Stimulated activated CD4-positive, alpha-beta T cell treated with anti-CD3 and anti-CD28 coated beads, TNF-alpha, amount 100 ng/mL, for 48 hours (primary cell): ENCODE results near the gene CRYL1.

Source experiments
- DNase-seq, 3 donors: peaks; one replicate each; pipeline ENCODE4 v3.0.0-alpha.2; 2020; ENCODE audit warnings: low read depth in 3 of 3

CRYL1 gene

GRCh38 chr13:20399961-20400360, 125.7 kb downstream of the CRYL1 start:
- no peak for DNase-seq

- DNase-seq: no peak
Observed at GRCh38 chr13:20399515-20399914, 126.1 kb downstream of the CRYL1 start.

- no peak for DNase-seq
Observed at GRCh38 chr13:20398459-20398858, 127.2 kb downstream of the CRYL1 start.

GRCh38 chr13:20397896-20398295, 127.8 kb downstream of the CRYL1 start:
- no peak for DNase-seq

- no peak for DNase-seq
Observed at GRCh38 chr13:20395061-20395916, 130.4 kb downstream of the CRYL1 start.

- DNase-seq: no peak
Observed at GRCh38 chr13:20394506-20394905, 131.2 kb downstream of the CRYL1 start.

GRCh38 chr13:20394169-20394501, 131.5 kb downstream of the CRYL1 start:
- DNase-seq: no peak

GRCh38 chr13:20393273-20394168, 132.1 kb downstream of the CRYL1 start:
- no peak for DNase-seq

- DNase-seq: no peak
Observed at GRCh38 chr13:20392530-20392929, 133.1 kb downstream of the CRYL1 start.

GRCh38 chr13:20391597-20392452, 133.8 kb downstream of the CRYL1 start:
- DNase-seq: no peak

- DNase-seq: no peak
Observed at GRCh38 chr13:20390526-20391175, 135.0 kb downstream of the CRYL1 start.

GRCh38 chr13:20389696-20390525, 135.7 kb downstream of the CRYL1 start:
- no peak for DNase-seq

GRCh38 chr13:20388184-20388583, 137.5 kb downstream of the CRYL1 start:
- DNase-seq: no peak

- DNase-seq: no peak
Observed at GRCh38 chr13:20387441-20387971, 138.2 kb downstream of the CRYL1 start.

GRCh38 chr13:20387006-20387405, 138.7 kb downstream of the CRYL1 start:
- no peak for DNase-seq

- DNase-seq: no peak
Observed at GRCh38 chr13:20383058-20383457, 142.6 kb downstream of the CRYL1 start.

- DNase-seq: no peak
Observed at GRCh38 chr13:20381401-20381800, 144.3 kb downstream of the CRYL1 start.

- DNase-seq: no peak
Observed at GRCh38 chr13:20378721-20379120, 146.9 kb downstream of the CRYL1 start.

- no peak for DNase-seq
Observed at GRCh38 chr13:20377720-20378119, 147.9 kb downstream of the CRYL1 start.

GRCh38 chr13:20375871-20376270, 149.8 kb downstream of the CRYL1 start:
- no peak for DNase-seq
